Smooth muscle cell of the brain vasculature (primary cell): ENCODE measurements around the gene ZNF469.

Experiments used
- DNase-seq: peaks from one replicate; pipeline ENCODE4 v3.0.0-alpha.2; 2012; ENCODE audit warnings: low read depth, low spot score

Gene ZNF469

GRCh38 chr16:88391144-88391850, 8.5 kb downstream of the ZNF469 start:
- DNase-seq = no peak

DNA sequence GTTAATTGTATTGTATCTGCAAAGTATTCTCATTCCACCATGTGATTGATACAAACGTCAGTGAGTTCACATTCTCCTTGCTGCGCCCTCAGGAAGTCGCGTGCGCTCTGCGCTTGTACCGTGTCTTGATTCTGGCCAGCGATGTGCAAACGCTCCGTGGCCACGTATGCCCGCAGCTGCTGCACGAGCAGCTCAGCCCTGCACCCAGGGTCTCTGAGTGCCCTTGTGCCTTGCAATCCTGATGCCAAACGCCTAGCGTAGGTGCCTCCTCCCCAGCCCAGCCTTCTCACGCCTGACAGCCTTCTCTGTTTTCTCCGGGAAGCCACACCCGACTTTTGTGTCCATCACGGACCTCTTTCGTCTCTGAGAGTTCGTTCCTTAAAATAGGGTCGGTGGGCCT, 9.4 kb downstream of the ZNF469 start:
- no peak for DNase-seq

- no peak for DNase-seq
Observed at GRCh38 chr16:88392616-88393015, 9.9 kb downstream of the ZNF469 start.

DNA sequence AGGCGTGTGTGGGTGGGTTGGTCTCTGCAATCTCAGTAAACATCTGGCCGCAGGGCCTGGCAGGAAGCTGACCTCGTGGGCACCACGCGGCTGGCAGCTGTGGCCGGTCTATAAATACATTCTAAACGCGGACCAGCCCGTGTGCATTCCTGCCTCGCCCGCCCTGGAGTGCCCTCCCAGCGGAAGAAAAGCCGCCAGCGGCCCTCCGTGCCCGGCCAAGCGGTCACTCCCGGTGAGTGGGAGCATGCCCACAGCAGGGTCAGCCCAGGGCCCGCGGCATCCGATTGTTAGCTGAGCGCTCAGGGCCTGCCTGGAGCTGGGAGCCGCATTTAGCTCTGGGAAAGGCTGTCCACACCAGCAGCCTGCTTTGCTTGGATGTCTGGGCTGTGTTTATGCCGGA, 10.3 kb downstream of the ZNF469 start:
- no peak for DNase-seq

- DNase-seq = no peak
Observed at GRCh38 chr16:88393571-88393970, 10.8 kb downstream of the ZNF469 start.

- DNase-seq = no peak
Observed at GRCh38 chr16:88394426-88394825, 11.7 kb downstream of the ZNF469 start.

GRCh38 chr16:88395669-88396584, 13.2 kb downstream of the ZNF469 start:
- no peak for DNase-seq

DNA sequence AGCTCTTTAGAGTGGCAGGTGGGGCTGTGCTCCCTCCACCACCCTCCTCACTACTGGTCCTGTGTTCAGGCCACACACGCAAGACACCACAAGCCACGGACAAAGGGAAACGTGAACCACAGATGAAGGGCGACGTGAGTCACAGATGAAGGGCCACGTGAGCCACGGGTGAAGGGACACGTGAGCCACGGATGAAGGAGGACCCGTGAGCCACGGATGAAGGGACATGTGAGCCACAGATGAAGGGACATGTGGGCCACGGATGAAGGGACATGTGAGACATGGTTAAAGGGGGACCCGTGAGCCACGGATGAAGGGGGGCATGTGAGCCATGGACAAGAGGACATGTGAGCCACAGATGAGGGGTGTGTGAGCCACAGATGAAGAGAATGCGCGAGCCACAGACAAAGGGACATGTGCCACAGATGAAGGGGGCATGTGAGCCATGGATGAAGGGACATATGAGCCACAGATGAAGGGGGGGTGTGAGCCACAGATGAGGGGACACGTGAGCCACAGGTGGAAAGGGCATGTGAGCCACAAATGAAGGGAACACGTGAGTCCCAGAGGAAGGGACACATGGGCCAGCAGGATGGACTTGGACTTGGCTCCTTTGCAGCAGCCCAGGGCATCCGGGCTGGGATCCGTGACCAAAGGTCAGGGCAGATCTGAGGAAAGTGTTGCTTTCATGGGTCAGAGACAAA, 15.6 kb downstream of the ZNF469 start:
- no peak for DNase-seq

GRCh38 chr16:88398874-88399178, 16.1 kb downstream of the ZNF469 start:
- no peak for DNase-seq

DNA sequence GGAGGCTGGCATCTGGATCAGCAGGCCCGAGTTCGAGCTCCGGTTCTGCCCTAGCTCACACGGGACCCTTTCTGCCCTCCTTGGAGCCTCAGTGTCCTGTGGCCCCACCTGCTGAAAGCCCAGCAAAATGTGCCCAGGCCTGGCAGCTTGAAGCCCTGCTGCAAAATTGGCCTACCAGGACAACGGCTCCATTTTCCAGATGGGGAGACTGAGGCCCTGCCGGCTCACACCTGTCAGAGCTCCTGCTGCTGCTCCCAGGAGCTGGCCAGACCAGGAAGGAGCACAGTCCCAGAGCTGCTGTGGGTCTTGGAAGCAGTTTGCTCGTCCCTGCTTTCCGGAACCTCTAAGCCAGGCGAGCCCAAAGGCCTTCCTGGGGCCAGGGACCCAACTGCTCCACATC, 17.4 kb downstream of the ZNF469 start:
- no peak for DNase-seq

GRCh38 chr16:88401604-88402246, 19.0 kb downstream of the ZNF469 start:
- no peak for DNase-seq

DNA sequence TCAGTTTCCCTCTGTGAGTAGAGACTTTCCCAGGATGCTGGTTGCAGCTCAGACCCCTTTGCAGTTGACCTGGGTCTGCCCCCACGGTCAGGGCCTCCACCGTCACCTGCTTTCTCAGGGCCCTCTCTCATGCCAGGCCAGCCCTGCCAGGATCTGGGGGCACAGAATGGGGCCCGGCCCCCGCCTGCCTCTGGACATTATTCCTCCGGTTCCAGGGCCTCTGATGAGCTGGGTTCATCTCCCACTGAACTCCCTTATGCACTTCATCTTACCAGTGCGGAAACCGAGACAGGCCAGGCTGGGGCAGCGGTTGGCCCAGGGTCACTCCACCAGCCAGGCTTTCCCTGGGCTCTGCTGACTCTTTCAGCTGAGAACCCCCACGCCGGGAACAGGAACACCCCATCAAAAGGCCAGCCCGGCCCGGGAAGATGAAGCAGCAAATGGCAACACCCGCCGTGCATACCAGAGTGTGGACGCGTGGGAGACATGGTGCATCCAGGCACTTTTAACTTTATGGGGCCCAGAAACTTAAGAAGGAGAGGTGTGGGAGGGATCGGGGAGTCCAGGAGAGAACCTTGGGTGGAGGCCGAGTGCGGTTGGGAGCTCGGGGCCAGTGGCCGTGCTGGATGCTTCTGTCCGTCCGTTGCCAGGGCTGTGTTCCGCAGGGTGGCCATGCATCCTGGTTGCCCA, 19.9 kb downstream of the ZNF469 start:
- no peak for DNase-seq

GRCh38 chr16:88403794-88404581, 21.2 kb downstream of the ZNF469 start:
- DNase-seq = no peak

DNA sequence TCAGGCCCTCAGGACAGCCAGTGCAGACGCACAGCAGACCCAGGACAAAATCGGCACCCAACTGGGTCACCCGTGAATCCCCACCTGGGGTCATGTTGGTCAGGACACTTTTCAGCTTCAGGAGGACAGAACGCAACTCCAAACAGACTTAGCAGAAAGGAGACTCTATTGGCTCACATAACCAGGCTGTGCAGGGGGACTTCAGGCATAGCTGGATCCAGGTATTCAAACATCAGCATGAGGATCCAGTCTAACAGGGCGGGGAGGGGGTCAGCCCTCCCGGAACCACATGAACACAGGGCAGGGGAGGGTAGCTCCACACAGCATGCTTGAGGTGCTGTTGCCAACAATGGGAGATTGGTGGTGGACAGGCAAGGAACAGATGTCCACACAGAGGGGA, 22.0 kb downstream of the ZNF469 start:
- no peak for DNase-seq

- no peak for DNase-seq
Observed at GRCh38 chr16:88405216-88406060, 22.7 kb downstream of the ZNF469 start.

GRCh38 chr16:88406096-88407041, 23.6 kb downstream of the ZNF469 start:
- DNase-seq = no peak

DNA sequence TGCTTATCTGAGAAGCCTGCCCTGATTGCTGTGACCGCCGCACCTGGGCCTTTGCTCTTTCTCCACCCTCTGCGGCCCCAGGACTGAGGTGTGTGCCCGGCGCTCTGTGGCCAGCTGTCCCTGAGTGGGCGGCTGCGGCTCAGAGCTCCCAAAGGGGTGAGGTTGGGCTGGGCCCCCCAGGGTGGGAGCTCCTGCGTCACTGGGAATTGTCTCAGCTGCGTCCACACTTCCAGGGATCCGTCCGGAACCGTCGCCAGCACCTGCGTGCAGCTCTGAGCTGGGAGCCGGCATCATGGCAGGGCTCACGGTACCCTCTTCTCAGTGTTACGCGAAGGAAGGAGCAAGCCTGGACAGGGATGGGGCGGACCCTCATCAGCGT, 24.3 kb downstream of the ZNF469 start:
- no peak for DNase-seq

GRCh38 chr16:88407807-88408206, 25.0 kb downstream of the ZNF469 start:
- DNase-seq = no peak
